Fibroblast of pulmonary artery (primary cell): ENCODE data around the gene COL4A1.

ENCODE experiments used
- DNase-seq: peaks from one replicate; pipeline ENCODE4 v3.0.0-alpha.2; 2010; ENCODE audit warnings: low read depth
- H3K4me3 ChIP-seq: replicated peaks from 2 replicates; pipeline ENCODE4 v1.5.1; 2011; ENCODE audit warnings: low read depth, mild to moderate bottlenecking, control low read depth, low read length, moderate library complexity
- CTCF ChIP-seq: IDR thresholded peaks from 2 replicates; pipeline ENCODE4 v1.5.1; 2011; ENCODE audit warnings: mild to moderate bottlenecking, control low read depth, low read length, inconsistent platforms; ENCODE audit errors: missing control alignments

The COL4A1 gene

GRCh38 chr13:110216398-110217041 is 90.4 kb downstream of the COL4A1 start:
- peak; percentile 96 for DNase-seq
- no peak for TF ChIP-seq CTCF
- no peak overlapping the region for H3K4me3 ChIP-seq

GRCh38 chr13:110216006-110216397 is 91.0 kb downstream of the COL4A1 start:
- no peak for DNase-seq
- no peak for TF ChIP-seq CTCF
- no peak overlapping the region for H3K4me3 ChIP-seq

- no peak overlapping the region for H3K4me3 ChIP-seq
- no peak for TF ChIP-seq CTCF
- DNase-seq, result no peak
These were observed 91.4 kb downstream of the COL4A1 start for GRCh38 chr13:110215606-110216005.

- peak; percentile 32 for DNase-seq
- H3K4me3 ChIP-seq, result no peak overlapping the region
- no peak for TF ChIP-seq CTCF
These were observed 92.3 kb downstream of the COL4A1 start for GRCh38 chr13:110214637-110215036.

- H3K4me3 ChIP-seq, result no peak overlapping the region
- no peak for TF ChIP-seq CTCF
- DNase-seq, result no peak
These were observed 93.4 kb downstream of the COL4A1 start for GRCh38 chr13:110213461-110214074.

- no peak for TF ChIP-seq CTCF
- no peak for DNase-seq
- no peak overlapping the region for H3K4me3 ChIP-seq
These were observed 94.4 kb downstream of the COL4A1 start for GRCh38 chr13:110212529-110212928.

GRCh38 chr13:110211735-110212134 is 95.2 kb downstream of the COL4A1 start:
- TF ChIP-seq CTCF, result no peak
- DNase-seq, result no peak
- no peak overlapping the region for H3K4me3 ChIP-seq
